Spleen (tissue), 7 donors: ENCODE results near the gene FAM241A.

Source experiments
- POLR2A ChIP-seq, 3 donors: fragments of 450-650 bp; IDR thresholded peaks; one replicate each; pipeline ENCODE4 v1.5.1; 2017; ENCODE audit warnings: antibody characterized with exemption in 3 of 3, mild to moderate bottlenecking in 1 of 3
- TF ChIP-seq, protein P1 (sequence below), 11 experiments: fragments of 200-600 bp in 7 of 11; fragments of 450-650 bp in 4 of 11; sonication (generic) in 4 of 11; IDR thresholded peaks in 8 of 11; conservative IDR thresholded peaks in 3 of 11; 1 replicate in 7 of 11; 2 replicates in 4 of 11; pipeline versions ENCODE4 v1.4.0 to v1.8.0; 2016 to 2021; ENCODE audit warnings: antibody characterized with exemption in 11 of 11, inconsistent platforms in 4 of 11, mild to moderate bottlenecking in 1 of 11
- donor health status: DM: no; HTN: no; CAD: no; lungs with moderate emphysema.
- donor health status: DM: no; HTN: no; CAD: no.
- donor health status: DM: no; HTN: no; CAD: no.

DNA sequence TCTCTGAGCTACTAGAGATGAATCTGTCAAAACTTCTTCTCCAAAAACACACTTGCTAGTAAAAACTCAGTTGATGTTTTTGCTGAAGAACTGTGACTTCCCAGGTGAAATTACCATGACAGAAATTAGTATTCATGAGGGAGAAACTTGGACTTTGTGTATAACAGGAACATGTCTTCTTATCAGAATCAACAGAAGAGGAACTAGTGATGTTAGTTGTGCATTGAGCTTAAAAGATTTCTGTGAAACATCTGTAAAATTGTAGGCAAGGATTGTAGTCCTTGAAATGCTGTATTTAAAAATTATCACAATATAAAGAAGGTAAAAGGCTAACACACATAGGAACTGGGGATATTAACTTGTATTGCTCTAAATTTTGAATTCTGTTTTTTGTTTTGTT, 11.3 kb downstream of the FAM241A start:
- no peak for TF ChIP-seq POLR2A (IDR thresholded peaks at IDR 0.05)
- TF ChIP-seq, protein P1, sequence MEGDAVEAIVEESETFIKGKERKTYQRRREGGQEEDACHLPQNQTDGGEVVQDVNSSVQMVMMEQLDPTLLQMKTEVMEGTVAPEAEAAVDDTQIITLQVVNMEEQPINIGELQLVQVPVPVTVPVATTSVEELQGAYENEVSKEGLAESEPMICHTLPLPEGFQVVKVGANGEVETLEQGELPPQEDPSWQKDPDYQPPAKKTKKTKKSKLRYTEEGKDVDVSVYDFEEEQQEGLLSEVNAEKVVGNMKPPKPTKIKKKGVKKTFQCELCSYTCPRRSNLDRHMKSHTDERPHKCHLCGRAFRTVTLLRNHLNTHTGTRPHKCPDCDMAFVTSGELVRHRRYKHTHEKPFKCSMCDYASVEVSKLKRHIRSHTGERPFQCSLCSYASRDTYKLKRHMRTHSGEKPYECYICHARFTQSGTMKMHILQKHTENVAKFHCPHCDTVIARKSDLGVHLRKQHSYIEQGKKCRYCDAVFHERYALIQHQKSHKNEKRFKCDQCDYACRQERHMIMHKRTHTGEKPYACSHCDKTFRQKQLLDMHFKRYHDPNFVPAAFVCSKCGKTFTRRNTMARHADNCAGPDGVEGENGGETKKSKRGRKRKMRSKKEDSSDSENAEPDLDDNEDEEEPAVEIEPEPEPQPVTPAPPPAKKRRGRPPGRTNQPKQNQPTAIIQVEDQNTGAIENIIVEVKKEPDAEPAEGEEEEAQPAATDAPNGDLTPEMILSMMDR (IDR thresholded peaks at IDR 0.05 in 8 of 11, conservative IDR thresholded peaks at IDR 0.05 in 3 of 11), result no peak
